ENCODE measurements around the gene ZNF445.

DNA sequence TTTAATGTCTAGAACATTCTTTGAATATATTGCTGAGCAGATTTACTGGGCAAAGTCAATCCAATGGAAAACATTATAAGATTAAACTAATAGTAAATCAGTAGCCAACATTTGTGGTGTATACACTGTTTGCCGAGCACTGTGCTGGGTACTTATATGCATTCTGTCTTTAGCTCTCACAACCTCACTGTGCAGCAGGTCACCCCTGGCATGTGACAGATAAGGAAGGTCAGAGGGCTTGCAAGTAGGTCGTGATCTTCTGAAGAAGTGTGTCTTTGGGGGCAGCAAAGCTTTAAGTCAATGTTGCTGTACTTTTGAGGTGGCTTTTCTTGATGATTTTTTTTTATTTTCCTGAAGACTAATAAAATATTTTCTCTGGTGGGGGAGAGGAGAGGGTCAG, 76.7 kb downstream of the ZNF445 start:
- TF ChIP-seq POLR2A (IDR thresholded peaks at IDR 0.05) (no peak), POLR2AphosphoS5 (IDR thresholded peaks at IDR 0.05) (no peak), EP300 (IDR thresholded peaks at IDR 0.05) (no peak)
- TF ChIP-seq, protein P1, sequence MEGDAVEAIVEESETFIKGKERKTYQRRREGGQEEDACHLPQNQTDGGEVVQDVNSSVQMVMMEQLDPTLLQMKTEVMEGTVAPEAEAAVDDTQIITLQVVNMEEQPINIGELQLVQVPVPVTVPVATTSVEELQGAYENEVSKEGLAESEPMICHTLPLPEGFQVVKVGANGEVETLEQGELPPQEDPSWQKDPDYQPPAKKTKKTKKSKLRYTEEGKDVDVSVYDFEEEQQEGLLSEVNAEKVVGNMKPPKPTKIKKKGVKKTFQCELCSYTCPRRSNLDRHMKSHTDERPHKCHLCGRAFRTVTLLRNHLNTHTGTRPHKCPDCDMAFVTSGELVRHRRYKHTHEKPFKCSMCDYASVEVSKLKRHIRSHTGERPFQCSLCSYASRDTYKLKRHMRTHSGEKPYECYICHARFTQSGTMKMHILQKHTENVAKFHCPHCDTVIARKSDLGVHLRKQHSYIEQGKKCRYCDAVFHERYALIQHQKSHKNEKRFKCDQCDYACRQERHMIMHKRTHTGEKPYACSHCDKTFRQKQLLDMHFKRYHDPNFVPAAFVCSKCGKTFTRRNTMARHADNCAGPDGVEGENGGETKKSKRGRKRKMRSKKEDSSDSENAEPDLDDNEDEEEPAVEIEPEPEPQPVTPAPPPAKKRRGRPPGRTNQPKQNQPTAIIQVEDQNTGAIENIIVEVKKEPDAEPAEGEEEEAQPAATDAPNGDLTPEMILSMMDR (IDR thresholded peaks at IDR 0.05): no peak
